GM23338 (cell line): ENCODE results near the gene ARSI.

ENCODE experiments used
- CREB1 ChIP-seq: fragments of 250-450 bp; sonication (Bioruptor Pico); IDR thresholded peaks from 2 replicates; pipeline ENCODE4 v1.5.0; 2020; ENCODE audit warnings: low read depth, mild to moderate bottlenecking, moderate library complexity
- CTCF ChIP-seq, 2 experiments: fragments of 200-600 bp in 1 of 2; sonication (generic) in 1 of 2; conservative IDR thresholded peaks; 2 replicates each; pipeline versions ENCODE4 v1.5.1 to v1.6.1; 2016 to 2017; ENCODE audit warnings: antibody characterized with exemption in 2 of 2, low read depth in 2 of 2, mild to moderate bottlenecking in 2 of 2, moderate library complexity in 1 of 2
- ETS1 ChIP-seq: IDR thresholded peaks from 2 replicates; pipeline ENCODE4 v1.6.1; 2016; ENCODE audit warnings: antibody characterized with exemption
- EZH2 ChIP-seq: fragments of 200-600 bp; sonication (generic); IDR thresholded peaks from one replicate; pipeline ENCODE4 v1.8.0; 2017; ENCODE audit warnings: antibody characterized with exemption, mild to moderate bottlenecking, low read depth; ENCODE audit not compliant: unreplicated experiment
- EZH2phosphoT487 ChIP-seq: fragments of 200-600 bp; sonication (generic); IDR thresholded peaks from one replicate; pipeline ENCODE4 v1.8.1; 2018; ENCODE audit warnings: antibody characterized with exemption; ENCODE audit not compliant: unreplicated experiment
- JUNB ChIP-seq: IDR thresholded peaks from one replicate; pipeline ENCODE4 v1.6.1; 2016; ENCODE audit warnings: antibody characterized with exemption; ENCODE audit not compliant: unreplicated experiment
- NANOG ChIP-seq: IDR thresholded peaks from 2 replicates; pipeline ENCODE4 v1.6.1; 2016; ENCODE audit warnings: antibody characterized with exemption, borderline replicate concordance
- POLR2AphosphoS5 ChIP-seq: IDR thresholded peaks from 2 replicates; pipeline ENCODE4 v1.6.1; 2016; ENCODE audit warnings: antibody characterized with exemption, low read depth
- REST ChIP-seq: IDR thresholded peaks from one replicate; pipeline ENCODE4 v1.6.1; 2018; ENCODE audit warnings: antibody characterized with exemption; ENCODE audit not compliant: unreplicated experiment
- ZNF331 ChIP-seq: fragments of 250-450 bp; sonication (Bioruptor Pico); IDR thresholded peaks from 2 replicates; pipeline ENCODE4 v1.5.0; 2020; ENCODE audit warnings: low read depth, mild to moderate bottlenecking, moderate library complexity
- ZNF462 ChIP-seq: fragments of 250-450 bp; sonication (Bioruptor Pico); IDR thresholded peaks from 2 replicates; pipeline ENCODE4 v1.5.0; 2020; ENCODE audit warnings: mild to moderate bottlenecking, moderate library complexity

- TF ChIP-seq CTCF (conservative IDR thresholded peaks at IDR 0.05; ENCODE audit: low read depth in 2 of 2) (no peak), EZH2phosphoT487 (no peak), REST (no peak), POLR2AphosphoS5 (no peak), NANOG (no peak), ETS1 (no peak), EZH2 (no peak), ZNF331 (CRISPR knock-in tag) (no peak), CREB1 (CRISPR knock-in tag) (no peak), ZNF462 (CRISPR knock-in tag) (no peak), JUNB (no peak)
Observed at GRCh38 chr5:150262502-150262901, 40.2 kb downstream of the ARSI start.
